Fibroblast of skin of left biceps (primary cell): ENCODE data around the gene HAPLN3.
A peak's percentile ranks its signal among the peaks of the same experiment; 100 is the strongest.

Experiments
- DNase-seq, 2 experiments: peaks; one replicate each; pipeline ENCODE4 v3.0.0-alpha.2; 2013; ENCODE audit warnings: low read depth in 2 of 2

Gene HAPLN3

GRCh38 chr15:88909956-88910831, 14.8 kb upstream of the HAPLN3 start:
- no peak for DNase-seq

DNA sequence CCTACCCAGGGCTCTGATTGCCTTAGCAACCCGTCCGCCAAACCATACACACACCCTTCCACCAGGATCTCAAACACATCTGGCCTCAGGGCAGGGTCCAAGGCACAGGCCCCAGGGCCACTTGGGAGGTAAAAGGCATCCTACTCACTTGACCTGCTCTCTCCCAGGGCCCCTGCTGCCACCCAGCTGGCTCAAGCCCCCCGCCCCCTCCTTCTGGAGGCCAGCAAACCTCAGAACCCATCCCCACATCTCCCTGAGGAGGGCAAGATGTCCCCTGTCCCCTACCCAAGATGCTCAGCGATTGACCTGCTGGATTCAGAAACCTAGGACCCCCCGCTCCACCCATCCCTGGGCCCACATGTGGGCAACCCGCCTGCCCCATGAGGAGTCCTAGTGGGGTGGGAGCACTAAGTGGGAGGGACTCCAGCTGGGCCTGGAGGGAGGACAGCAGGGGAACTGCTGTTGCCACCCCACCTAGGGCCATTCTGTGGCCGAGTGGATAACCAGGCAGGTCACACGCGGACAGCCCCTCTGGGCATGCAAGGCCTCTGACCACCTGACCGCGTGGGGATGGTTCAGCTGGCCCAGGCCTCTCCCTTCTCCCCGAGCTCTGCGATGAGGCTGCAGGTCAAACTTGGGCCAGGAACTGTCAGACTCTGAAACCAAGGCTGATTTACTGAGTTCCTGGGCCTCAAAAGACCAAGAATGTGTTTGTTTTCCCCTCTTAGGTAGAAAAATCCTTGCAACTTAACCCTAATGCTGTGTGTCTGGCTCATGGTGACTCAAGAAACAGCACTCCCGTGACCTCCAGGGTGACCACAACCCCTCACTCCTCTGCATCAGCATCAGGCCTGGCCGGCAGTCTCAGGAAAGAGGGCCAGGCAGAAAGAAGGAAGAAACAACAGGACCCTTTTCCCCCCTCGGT, 13.6 kb upstream of the HAPLN3 start:
- DNase-seq: no peak

DNA sequence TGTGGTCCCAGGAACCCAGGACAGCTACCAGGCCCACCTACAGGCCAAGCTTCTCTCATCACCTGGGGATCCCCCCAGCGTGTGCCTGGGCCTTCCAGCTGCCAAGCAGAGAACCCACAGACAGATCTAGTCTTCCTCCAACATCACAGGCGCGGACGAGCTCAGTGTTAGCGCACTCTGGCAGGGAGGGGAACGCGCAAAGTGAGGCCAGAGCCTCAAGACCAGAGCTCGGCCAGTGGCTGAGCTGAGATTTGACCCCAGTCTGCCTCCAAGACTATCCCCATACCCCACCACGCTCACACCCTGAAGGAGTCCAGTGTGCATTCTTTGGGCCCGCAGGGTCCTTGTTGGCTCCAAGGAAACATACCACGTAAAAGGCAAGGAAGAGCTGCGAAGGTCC, 12.8 kb upstream of the HAPLN3 start:
- no peak for DNase-seq

- DNase-seq: no peak
These were observed 11.8 kb upstream of the HAPLN3 start for GRCh38 chr15:88907111-88907510.

DNA sequence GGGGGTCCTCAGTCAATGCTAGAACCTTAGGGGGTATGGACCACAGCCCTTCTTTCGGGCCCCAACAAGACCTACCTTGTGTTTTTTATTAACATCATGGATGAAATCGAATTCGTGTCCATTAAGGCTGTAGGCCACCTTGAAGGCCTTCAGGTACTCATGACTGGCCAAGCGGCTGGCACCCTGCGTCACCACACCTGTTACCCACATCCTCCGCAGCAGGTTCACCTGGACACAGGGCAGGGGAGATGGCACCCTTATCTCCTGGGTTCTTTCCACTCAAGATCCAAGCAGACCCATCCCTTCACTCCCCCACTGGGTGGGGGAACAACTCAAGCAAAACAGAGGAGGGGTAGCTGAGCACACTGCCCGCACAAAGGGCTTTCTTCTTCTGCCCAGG, 11.2 kb upstream of the HAPLN3 start:
- no peak for DNase-seq

DNA sequence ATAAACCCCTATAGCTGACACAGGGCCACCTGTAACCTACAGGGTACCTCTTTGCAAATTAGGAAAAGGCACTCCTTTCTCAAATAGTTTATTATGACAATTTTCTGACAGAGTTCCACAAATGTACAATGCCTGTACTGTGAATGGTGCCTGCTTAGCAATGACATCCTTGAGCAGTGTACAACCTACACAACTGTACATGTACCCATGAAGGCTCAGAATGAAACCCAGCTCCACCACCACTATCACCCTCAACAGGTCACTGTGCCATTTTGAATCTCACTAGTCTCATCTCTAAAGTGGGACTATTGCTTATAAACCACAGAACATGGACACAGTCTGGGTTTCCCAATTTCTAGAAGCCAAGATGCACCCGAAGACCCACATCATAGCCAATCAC, 10.8 kb upstream of the HAPLN3 start:
- DNase-seq: no peak

DNA sequence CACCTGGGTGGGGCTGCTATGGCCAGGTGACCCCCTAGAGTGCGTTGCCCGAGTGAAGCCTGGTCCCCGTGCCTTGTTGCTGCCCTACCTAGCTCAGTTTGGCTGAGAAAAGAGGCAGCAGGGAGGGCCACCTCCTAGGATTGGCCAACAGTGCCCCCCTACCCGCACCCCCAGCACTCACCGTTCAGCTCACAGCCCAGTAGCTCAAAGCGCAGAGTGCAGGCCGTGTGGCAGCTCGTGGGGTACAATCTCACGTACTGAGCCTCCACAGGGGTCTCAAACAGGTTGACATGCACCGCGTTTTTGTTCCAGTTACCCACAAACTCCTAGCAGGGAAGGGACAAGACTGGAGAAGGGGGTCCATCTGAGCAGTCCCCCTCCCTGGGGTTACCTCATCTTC, 10.2 kb upstream of the HAPLN3 start:
- DNase-seq: no peak

DNA sequence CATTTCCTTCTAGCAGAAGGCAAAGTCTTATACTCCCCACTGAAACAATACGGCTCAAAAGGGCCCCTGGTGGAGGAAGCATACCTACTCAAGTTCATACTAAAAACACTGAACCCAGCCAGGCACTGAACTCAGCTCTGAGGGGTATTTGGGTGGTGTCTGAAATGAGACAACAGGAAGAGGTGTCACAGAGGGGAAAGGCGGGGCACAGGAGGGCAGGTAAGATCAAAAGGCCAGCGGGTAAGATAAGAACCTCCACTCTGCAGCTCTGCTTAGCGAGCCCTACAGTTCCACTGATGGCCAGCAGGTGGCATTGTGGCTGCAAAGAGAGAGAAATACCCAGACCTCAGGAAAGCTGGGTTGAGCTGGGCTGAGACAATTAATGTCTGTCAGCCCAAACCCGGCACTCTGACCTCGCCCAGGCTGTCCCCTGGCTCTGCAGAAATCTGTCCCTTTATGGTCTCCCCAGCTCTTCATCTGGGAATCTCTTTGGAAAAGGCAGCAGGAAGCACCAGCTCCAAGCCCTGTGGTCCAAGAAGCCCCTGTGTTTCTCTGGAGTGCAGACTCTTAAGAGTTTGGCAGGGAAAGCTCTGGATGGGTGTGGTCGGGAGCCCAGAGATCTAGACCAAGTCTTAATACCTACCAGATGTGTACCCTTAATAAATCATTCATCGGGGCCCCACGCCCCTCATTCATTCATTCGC, 9.4 kb upstream of the HAPLN3 start:
- no peak for DNase-seq

GRCh38 chr15:88904257-88904623, 8.9 kb upstream of the HAPLN3 start:
- no peak for DNase-seq

DNA sequence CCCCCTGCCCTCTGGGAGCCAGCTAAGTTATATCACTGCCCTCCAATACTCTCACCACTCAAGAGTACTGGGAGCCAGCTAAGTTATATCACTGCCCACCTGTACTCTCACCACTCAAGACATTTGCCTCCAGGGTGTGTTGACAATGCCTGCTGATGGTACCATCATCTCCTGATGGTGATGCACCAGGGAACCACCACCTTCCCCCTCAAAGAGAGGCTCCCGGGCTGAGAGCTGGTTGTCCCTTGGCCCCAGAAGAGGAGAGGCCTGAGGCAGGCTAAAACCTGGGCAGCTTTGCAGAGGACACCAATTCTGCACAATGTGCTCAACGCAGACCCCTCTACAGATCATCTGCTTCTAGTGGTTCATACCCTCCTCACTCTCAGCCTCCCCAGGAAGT, 7.5 kb upstream of the HAPLN3 start:
- DNase-seq: no peak

DNA sequence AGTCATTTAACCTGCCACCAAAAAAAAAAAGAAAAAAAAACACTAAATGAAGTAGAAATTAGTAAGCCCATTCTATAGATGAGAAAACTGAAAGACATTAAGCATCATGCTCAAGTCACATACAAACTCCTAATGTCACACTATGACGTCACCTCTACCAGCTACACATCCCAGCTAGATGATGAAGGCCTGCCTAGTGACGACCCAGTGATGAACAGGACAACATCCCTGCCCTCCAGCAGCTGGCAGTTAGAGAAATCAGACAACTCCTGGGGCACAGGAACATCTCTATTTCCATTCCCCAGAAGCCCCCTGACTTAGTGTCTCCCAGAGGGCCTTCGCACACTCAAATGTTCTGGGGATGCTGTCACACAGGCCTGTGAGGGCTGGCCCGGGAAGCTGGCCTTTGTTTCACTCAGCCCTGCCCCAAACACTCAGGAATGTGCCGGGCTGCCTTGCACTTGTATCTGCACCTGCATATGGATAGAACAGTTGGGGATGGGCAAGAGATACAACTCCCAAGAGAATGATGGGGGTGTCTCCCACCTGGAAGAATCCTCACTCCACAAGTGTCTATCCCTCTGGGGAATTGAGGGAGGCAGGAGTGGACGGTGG, 7.0 kb upstream of the HAPLN3 start:
- no peak for DNase-seq

DNA sequence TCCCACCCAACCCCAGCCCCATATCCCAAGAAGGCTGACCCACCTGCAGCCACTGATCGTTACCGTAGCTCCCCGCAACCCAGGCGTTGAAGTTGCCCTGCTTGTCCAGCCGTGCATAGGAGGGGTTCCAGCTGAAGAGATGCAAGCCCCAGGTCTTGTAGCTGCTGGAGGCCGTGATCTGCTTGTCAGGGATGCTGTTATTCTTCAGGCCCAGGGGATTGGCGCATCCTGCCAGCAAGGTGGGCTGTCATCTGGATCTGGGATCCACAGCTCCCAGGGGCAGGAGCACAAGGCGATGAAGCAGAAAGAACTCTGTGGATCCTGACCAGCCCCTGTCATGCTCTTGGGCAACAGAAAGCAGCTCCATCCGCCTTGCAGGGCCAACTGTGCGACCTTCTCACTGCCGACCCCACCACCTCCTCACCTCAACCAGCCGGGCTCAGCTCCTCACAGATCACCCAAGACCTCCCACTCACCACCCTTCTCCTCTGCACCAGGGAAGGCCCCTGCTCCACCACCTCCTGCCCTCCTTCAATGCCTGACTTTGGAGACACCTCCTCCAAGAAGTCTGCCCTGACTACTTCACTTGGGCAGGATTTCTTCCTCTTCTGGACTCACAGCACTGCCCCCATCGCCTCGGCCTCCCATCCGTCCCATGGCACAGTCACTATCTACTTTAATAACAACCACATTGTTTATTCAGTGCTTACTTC, 6.3 kb upstream of the HAPLN3 start:
- no peak for DNase-seq

DNA sequence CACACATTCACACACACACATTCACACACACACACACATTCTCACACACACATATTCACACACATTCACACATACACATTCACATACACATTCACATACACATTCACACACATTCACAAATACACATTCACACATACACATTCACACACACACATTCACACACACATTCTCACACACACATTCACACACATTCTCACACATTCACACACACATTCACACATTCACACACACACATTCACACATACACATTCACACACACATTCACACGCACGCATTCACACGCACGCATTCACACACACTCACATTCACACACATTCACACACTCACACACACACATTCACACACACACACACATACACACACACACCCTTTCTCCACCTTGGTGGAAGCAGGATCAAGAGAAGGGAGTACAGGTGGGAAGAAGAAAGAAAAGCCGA, 5.7 kb upstream of the HAPLN3 start:
- DNase-seq: no peak

- DNase-seq: no peak
These were observed 5.1 kb upstream of the HAPLN3 start for GRCh38 chr15:88900309-88900981.

GRCh38 chr15:88899251-88899650, 3.9 kb upstream of the HAPLN3 start:
- no peak for DNase-seq

DNA sequence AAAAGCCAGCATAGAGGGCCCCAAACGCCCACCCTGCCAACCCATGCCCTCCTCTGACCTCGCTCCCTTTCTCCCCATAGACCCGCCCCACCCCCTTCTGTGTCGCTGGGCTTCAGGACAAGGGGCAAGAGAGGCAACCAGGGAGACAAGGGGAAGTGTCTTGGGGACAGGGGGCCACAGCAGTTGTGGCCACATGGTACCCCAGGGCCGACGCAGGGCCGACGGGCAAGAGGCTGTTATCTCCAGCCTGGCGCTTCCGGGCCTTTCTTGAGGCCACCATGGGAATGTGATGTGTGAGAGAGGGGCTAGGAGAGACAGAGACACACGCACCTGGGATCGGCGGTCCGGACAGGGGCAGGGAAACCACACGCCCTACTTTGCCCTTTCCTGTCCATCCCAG, 3.4 kb upstream of the HAPLN3 start:
- DNase-seq: no peak

DNA sequence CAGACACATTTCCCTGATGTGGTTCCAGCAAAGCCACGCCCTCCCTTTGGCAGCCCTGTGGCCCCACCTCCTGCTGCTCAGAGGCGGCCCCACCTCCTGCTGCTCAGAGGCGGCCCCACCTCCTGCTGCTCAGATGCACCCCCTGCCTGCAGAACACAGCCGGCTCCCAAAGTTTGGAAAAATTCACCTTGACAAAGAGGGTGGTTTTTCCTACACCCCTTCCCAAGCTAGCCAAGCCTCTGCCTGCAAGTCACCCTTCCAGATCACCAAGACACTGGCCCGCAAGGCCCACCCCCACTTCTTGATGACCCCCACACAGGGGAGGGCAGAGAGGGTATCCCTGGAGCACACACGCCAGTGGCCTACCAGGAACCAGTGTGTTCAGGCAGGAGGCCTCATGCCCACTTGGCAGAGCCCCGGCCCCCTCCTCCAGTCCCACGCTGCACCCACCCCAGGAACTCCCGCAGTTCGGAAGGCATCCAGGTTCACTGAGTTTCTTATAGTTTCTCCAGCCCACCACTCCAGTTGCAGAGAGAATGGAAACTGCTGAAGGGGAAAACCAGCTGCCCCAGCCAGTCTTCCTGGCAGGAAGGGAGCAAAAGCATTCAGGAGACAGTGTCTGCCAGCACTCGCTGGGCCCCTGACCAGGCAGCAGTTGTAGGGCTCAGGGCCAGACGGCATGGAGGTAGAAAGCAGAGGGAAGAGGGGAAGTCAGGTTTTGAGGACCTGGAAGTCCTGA, 2.3 kb upstream of the HAPLN3 start:
- DNase-seq: peak in 1 of 2 experiments; percentile 37

DNA sequence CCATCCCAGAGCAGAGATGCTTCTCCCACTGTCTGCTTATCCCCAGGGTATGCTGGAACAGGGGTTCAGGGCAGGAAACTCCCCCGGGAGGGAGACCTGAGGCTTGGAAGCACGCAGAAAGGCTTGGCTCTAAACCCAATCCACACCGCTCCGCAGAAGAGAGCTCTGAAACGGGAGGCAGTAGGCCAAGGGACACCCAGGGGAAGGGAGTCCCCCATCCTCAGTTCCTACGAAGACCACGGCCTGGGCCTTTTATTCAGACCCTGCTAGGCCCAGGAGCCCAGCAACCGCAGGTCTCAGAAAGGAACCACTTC, 1.8 kb upstream of the HAPLN3 start:
- DNase-seq: no peak

DNA sequence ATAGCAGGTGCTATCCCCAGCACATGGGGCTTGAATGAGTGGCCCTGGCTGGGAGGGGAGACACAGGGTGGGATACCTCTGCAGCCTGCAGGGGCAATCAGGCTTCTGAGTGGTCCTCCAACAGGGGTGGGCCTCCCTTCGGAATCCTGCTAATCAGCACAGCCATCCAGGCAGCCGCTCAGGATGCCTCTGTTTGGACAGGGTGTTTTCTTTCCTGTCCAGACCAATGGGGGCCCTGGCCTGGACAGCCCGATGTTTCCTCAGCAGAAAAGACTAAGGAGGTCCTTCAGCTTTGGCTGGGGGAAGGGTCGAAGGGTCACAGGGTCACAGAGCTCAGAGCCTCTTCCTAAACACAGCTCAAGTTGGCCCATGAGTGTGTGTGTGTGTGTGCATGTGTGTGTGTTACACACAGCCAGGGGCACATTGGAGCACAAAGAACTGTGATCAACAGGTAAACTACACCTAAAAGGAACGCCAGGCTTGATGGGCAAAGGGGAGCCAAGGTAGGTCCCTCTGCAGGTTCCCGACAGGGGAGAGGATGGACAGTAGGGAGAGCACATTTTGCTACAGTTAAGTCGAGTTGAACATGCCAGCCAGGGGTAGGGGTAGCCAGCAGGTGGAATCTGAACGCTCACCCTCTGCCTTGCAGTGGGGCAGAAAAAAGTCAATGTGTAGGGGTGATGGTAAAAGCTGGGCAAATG, 1.1 kb upstream of the HAPLN3 start:
- DNase-seq: no peak
